SK-N-SH (cell line): ENCODE data around the gene ACTN4.

Experiments
- EP300 ChIP-seq, 2 experiments: IDR thresholded peaks; 2 replicates each; pipeline versions ENCODE4 v1.4.0 to v1.6.1; 2012; ENCODE audit warnings: borderline replicate concordance in 1 of 2, low read depth in 1 of 2, low read length in 1 of 2
- FOXJ3 ChIP-seq: sonication (generic); formaldehyde crosslinking; IDR thresholded peaks from 2 replicates; pipeline ENCODE4 v1.5.1; 2020; ENCODE audit warnings: mild to moderate bottlenecking, missing genetic modification reagents
- POLR2AphosphoS5 ChIP-seq: IDR thresholded peaks from 2 replicates; pipeline ENCODE4 v1.6.1; 2012; ENCODE audit warnings: low read depth, low read length
- RXRA ChIP-seq: IDR thresholded peaks from 2 replicates; pipeline ENCODE4 v1.4.0; 2012; ENCODE audit warnings: low read depth, mild to moderate bottlenecking, borderline replicate concordance
- SMC3 ChIP-seq: IDR thresholded peaks from 2 replicates; pipeline ENCODE4 v1.6.1; 2012; ENCODE audit warnings: low read depth, low read length, improper control_type of control experiment
- TF ChIP-seq, protein P1 (sequence below): IDR thresholded peaks from 2 replicates; pipeline ENCODE4 v1.4.0; 2012; ENCODE audit warnings: low read depth
- TF ChIP-seq, protein P2 (sequence below): fragments of 200-600 bp; sonication (generic); IDR thresholded peaks from 2 replicates; pipeline ENCODE4 v1.6.1; 2017; ENCODE audit warnings: antibody characterized with exemption, mild to moderate bottlenecking, moderate library complexity

DNA sequence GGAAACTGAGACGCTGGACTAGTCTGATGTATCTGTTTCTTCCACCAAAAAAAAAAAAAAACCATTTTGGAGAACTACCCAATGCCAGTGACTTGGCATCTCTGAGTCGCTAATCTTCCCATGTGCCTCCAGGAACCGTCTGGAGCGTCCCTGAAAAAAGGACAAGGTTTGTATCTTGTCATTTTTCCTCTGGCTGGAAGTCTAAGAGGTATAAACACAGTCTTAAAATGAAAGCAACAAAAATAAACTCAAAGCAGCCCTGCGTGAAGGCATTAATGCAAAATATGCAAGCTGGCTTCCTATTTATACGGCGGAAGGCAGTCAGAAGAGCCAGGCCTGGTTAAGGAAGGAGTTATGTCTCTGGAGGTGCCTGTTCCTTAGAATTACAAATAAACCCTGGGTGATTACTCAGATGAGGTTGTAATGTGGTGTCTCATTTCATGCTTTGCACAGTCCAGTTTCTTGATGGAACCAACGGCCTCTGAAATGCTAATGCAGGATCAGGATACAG lies 20.3 kb downstream of the ACTN4 start:
- TF ChIP-seq, protein P1, sequence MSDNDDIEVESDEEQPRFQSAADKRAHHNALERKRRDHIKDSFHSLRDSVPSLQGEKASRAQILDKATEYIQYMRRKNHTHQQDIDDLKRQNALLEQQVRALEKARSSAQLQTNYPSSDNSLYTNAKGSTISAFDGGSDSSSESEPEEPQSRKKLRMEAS = no peak
- TF ChIP-seq EP300 (IDR thresholded peaks at IDR 0.05; ENCODE audit: borderline replicate concordance in 1 of 2, low read depth in 1 of 2, low read length in 1 of 2) = no peak
- no peak for TF ChIP-seq FOXJ3
- TF ChIP-seq, protein P2, sequence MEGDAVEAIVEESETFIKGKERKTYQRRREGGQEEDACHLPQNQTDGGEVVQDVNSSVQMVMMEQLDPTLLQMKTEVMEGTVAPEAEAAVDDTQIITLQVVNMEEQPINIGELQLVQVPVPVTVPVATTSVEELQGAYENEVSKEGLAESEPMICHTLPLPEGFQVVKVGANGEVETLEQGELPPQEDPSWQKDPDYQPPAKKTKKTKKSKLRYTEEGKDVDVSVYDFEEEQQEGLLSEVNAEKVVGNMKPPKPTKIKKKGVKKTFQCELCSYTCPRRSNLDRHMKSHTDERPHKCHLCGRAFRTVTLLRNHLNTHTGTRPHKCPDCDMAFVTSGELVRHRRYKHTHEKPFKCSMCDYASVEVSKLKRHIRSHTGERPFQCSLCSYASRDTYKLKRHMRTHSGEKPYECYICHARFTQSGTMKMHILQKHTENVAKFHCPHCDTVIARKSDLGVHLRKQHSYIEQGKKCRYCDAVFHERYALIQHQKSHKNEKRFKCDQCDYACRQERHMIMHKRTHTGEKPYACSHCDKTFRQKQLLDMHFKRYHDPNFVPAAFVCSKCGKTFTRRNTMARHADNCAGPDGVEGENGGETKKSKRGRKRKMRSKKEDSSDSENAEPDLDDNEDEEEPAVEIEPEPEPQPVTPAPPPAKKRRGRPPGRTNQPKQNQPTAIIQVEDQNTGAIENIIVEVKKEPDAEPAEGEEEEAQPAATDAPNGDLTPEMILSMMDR = no peak
- TF ChIP-seq SMC3 = no peak
- no peak for TF ChIP-seq POLR2AphosphoS5
- no peak for TF ChIP-seq RXRA
